ENCODE results near the gene TBC1D19.

- TF ChIP-seq POLR2A (IDR thresholded peaks at IDR 0.05; ENCODE audit: low read depth, low read length) (no peak), TAF1 (IDR thresholded peaks at IDR 0.05; ENCODE audit: low read depth, low read length) (no peak)
Observed at GRCh38 chr4:26766141-26766540, 182.3 kb downstream of the TBC1D19 start.
